Progenitor cell of endocrine pancreas (in vitro differentiated cells): ENCODE measurements around the gene CTNNA1. TPM values are rescaled to one million over a fixed set of nuclear protein-coding genes. Genes with fewer than 3 reads are reported as not detected.

Experiments used
- DNase-seq: peaks from one replicate; pipeline ENCODE4 v3.0.0; 2021; ENCODE audit warnings: low spot score; ENCODE audit not compliant: unreplicated experiment
- H3K27ac Mint-ChIP-seq: 2 replicates; pipeline ENCODE4 v1.8.0; 2021; ENCODE audit warnings: mild to moderate bottlenecking, moderate library complexity, mixed read lengths
- H3K27me3 Mint-ChIP-seq: 2 replicates; pipeline ENCODE4 v1.8.0; 2021; ENCODE audit warnings: mixed read lengths
- H3K36me3 Mint-ChIP-seq: 2 replicates; pipeline ENCODE4 v1.8.0; 2022; ENCODE audit warnings: mixed read lengths; ENCODE audit not compliant: insufficient read depth
- H3K4me1 Mint-ChIP-seq: 2 replicates; pipeline ENCODE4 v1.8.0; 2021; ENCODE audit warnings: low read depth, mixed read lengths
- H3K4me3 Mint-ChIP-seq: 2 replicates; pipeline ENCODE4 v1.8.0; 2021; ENCODE audit warnings: low read depth, mild to moderate bottlenecking, moderate library complexity, mixed read lengths
- H3K9me3 Mint-ChIP-seq: 2 replicates; pipeline ENCODE4 v1.8.0; 2021; ENCODE audit warnings: low read depth, mixed read lengths
- total RNA-seq: library from RNA; stranded (reverse); gene quantifications from 2 replicates; pipeline ENCODE4 v1.2.1, GENCODE V29; 2021
- TF ChIP-seq, protein P1 (sequence below): fragments of 200-600 bp; sonication (generic); IDR thresholded peaks from one replicate; pipeline ENCODE4 v1.5.0; 2021; ENCODE audit warnings: antibody characterized with exemption, mild to moderate bottlenecking; ENCODE audit not compliant: unreplicated experiment

Gene CTNNA1
- total RNA-seq, 1 donor from 2014 or later = 394 TPM

DNA sequence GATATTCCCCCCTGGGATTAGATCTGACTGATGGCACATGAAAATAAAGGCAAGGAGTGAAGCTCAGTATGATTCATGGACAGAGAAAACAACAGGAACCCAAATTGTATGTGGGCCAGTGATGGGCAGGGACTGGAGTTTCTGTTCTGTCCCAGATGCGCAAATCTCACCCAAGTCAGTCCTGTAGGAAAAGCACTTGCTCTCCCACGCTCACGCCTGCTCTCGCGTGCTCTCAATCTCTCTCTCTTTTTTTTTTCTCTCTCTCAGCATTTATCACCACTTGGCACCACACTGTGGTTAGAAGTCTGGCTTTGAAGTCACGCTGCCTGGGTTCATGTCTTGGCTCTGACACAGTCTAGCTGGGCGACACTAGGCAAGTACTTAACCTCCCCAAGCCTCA is 228.4 kb downstream of the CTNNA1 start:
- H3K36me3 Mint-ChIP-seq = peaks cover 2% of the 10 kb centered on the region
- H3K4me1 Mint-ChIP-seq = peaks cover 10% of the 10 kb centered on the region

DNA sequence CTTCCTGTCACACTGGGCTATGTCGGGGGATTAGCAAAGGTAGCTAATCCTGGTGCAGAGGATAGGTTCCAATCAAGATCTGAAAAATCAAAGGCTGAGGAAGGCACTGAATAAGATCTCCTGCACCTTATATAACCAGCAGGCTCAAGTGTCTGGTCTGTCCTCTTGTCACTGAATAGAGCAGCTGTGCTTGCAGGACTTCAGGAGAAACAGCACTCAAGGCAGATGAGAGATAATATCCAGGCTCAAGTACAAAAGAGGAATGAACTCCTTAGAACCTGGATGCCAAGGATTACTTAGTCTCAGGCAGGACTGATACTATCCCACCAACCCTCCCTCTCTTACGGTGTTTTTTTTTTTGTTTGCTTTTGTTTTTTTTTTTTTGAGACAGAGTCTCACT is 230.8 kb downstream of the CTNNA1 start:
- TF ChIP-seq, protein P1, sequence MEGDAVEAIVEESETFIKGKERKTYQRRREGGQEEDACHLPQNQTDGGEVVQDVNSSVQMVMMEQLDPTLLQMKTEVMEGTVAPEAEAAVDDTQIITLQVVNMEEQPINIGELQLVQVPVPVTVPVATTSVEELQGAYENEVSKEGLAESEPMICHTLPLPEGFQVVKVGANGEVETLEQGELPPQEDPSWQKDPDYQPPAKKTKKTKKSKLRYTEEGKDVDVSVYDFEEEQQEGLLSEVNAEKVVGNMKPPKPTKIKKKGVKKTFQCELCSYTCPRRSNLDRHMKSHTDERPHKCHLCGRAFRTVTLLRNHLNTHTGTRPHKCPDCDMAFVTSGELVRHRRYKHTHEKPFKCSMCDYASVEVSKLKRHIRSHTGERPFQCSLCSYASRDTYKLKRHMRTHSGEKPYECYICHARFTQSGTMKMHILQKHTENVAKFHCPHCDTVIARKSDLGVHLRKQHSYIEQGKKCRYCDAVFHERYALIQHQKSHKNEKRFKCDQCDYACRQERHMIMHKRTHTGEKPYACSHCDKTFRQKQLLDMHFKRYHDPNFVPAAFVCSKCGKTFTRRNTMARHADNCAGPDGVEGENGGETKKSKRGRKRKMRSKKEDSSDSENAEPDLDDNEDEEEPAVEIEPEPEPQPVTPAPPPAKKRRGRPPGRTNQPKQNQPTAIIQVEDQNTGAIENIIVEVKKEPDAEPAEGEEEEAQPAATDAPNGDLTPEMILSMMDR = no peak
- H3K36me3 Mint-ChIP-seq = no peaks in the 10 kb centered on the region
- no peak for DNase-seq

More for the DNA sequence above, 228.4 kb downstream of the CTNNA1 start:
- H3K27me3 Mint-ChIP-seq = no peaks in the 10 kb centered on the region
- H3K4me3 Mint-ChIP-seq = no peak overlapping the region
- H3K27ac Mint-ChIP-seq = peak overlapping the region; percentile 43
- DNase-seq = no peak
- no peaks in the 10 kb centered on the region for H3K9me3 Mint-ChIP-seq
- TF ChIP-seq, protein P1 = no peak

More for the DNA sequence above, 230.8 kb downstream of the CTNNA1 start:
- H3K4me1 Mint-ChIP-seq = peaks cover 10% of the 10 kb centered on the region
- no peak overlapping the region for H3K4me3 Mint-ChIP-seq
- H3K27me3 Mint-ChIP-seq = no peaks in the 10 kb centered on the region
- no peaks in the 10 kb centered on the region for H3K9me3 Mint-ChIP-seq
- H3K27ac Mint-ChIP-seq = peak overlapping the region; percentile 53

Other genes with a start within 250 kb of the CTNNA1 start
- 73.1 and 77.6 TPM in 2 replicates for gene ETF1, start 210.2 kb upstream of the CTNNA1 start, total RNA-seq
- 174 and 185 TPM in 2 replicates for gene HSPA9, start 178.0 kb upstream of the CTNNA1 start, total RNA-seq
- not detected in 2 replicates for gene LRRTM2, start 121.9 kb downstream of the CTNNA1 start, total RNA-seq